ENCODE measurements around the gene KCNIP1.

DNA sequence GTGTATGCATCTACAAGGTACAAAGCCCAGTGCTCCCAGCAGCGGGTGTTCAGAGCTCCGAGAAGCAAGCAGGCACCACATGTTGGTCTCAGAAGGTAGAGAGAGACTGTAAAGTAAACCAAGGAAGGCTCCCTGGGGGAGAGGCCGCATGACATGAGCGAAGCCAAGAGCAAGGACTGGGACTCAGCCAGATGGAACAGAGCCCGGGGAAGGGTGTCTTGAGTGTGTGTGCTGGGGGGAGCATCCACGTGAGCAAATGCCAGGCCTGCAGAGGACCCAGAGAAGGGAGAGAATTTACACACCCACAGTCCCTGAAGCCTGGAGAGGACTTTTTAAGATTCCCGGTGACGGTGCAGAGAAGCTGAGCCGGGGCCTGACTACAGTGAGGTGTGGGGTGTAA is 15.2 kb upstream of the KCNIP1 start:
- TF ChIP-seq, protein P1, sequence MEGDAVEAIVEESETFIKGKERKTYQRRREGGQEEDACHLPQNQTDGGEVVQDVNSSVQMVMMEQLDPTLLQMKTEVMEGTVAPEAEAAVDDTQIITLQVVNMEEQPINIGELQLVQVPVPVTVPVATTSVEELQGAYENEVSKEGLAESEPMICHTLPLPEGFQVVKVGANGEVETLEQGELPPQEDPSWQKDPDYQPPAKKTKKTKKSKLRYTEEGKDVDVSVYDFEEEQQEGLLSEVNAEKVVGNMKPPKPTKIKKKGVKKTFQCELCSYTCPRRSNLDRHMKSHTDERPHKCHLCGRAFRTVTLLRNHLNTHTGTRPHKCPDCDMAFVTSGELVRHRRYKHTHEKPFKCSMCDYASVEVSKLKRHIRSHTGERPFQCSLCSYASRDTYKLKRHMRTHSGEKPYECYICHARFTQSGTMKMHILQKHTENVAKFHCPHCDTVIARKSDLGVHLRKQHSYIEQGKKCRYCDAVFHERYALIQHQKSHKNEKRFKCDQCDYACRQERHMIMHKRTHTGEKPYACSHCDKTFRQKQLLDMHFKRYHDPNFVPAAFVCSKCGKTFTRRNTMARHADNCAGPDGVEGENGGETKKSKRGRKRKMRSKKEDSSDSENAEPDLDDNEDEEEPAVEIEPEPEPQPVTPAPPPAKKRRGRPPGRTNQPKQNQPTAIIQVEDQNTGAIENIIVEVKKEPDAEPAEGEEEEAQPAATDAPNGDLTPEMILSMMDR (optimal IDR thresholded peaks at IDR 0.05 in 1 of 3, IDR thresholded peaks at IDR 0.05 in 1 of 3, conservative IDR thresholded peaks at IDR 0.05 in 1 of 3; ENCODE audit: extremely low read depth in 1 of 3, insufficient read depth in 2 of 3, low read length in 3 of 3), result no peak
- TF ChIP-seq EZH2 (IDR thresholded peaks at IDR 0.05; ENCODE audit: low read length), result no peak

All from keratinocyte (primary cell).